Activated T-cell treated with anti-CD3 and anti-CD28 coated beads, Interleukin-2, amount 50 U/mL, for 24 hours (primary cell): ENCODE measurements around the gene PSTPIP1.

Source experiments
- DNase-seq: peaks from one replicate; pipeline ENCODE4 v3.0.0-alpha.2; 2020
- H3K27ac Mint-ChIP-seq: 2 replicates; pipeline ENCODE4 v1.8.0; 2020; ENCODE audit warnings: mild to moderate bottlenecking, mixed read lengths
- H3K27me3 Mint-ChIP-seq: 2 replicates; pipeline ENCODE4 v1.8.0; 2020; ENCODE audit warnings: mixed read lengths
- H3K36me3 Mint-ChIP-seq: 2 replicates; pipeline ENCODE4 v1.8.0; 2020; ENCODE audit warnings: low read depth, mixed read lengths
- H3K4me1 Mint-ChIP-seq: 2 replicates; pipeline ENCODE4 v1.8.0; 2020; ENCODE audit warnings: low read depth, mixed read lengths
- H3K4me3 Mint-ChIP-seq: 2 replicates; pipeline ENCODE4 v1.8.0; 2020; ENCODE audit warnings: mild to moderate bottlenecking, moderate library complexity, mixed read lengths
- H3K9me3 Mint-ChIP-seq: 2 replicates; pipeline ENCODE4 v1.8.0; 2020; ENCODE audit warnings: mixed read lengths

The PSTPIP1 gene

GRCh38 chr15:77001351-77001750 is 6.4 kb downstream of the PSTPIP1 start:
- H3K27me3 Mint-ChIP-seq = no peaks in the 10 kb centered on the region

GRCh38 chr15:77001966-77002365 is 7.0 kb downstream of the PSTPIP1 start:
- H3K4me1 Mint-ChIP-seq = peaks cover 97% of the 10 kb centered on the region
- no peaks in the 10 kb centered on the region for H3K27me3 Mint-ChIP-seq
- peaks cover 92% of the 10 kb centered on the region for H3K36me3 Mint-ChIP-seq
- peak overlapping the region; percentile 62 for H3K4me3 Mint-ChIP-seq
- no peak for DNase-seq
- H3K27ac Mint-ChIP-seq = peak overlapping the region; percentile 69
- peaks cover 5% of the 10 kb centered on the region for H3K9me3 Mint-ChIP-seq

More at GRCh38 chr15:77001351-77001750, 6.4 kb downstream of the PSTPIP1 start:
- H3K27ac Mint-ChIP-seq = peak overlapping the region; percentile 73
- no peak for DNase-seq
- peaks cover 91% of the 10 kb centered on the region for H3K36me3 Mint-ChIP-seq
- H3K4me1 Mint-ChIP-seq = peaks cover 92% of the 10 kb centered on the region
- H3K4me3 Mint-ChIP-seq = peak overlapping the region; percentile 19
- peaks cover 5% of the 10 kb centered on the region for H3K9me3 Mint-ChIP-seq

GRCh38 chr15:77002436-77002835 is 7.5 kb downstream of the PSTPIP1 start:
- no peak for DNase-seq
- Mint-ChIP-seq H3K9me3 (peaks cover 5% of the 10 kb centered on the region), H3K27me3 (no peaks in the 10 kb centered on the region), H3K27ac (peak overlapping the region; percentile 90), H3K36me3 (peaks cover 90% of the 10 kb centered on the region), H3K4me1 (peaks cover 95% of the 10 kb centered on the region), H3K4me3 (peak overlapping the region; percentile 62)

GRCh38 chr15:77002954-77003912 is 8.3 kb downstream of the PSTPIP1 start:
- Mint-ChIP-seq H3K27me3 (no peaks in the 10 kb centered on the region), H3K4me1 (peaks cover 91% of the 10 kb centered on the region), H3K36me3 (peaks cover 90% of the 10 kb centered on the region)

GRCh38 chr15:77004189-77004588 is 9.3 kb downstream of the PSTPIP1 start:
- Mint-ChIP-seq H3K36me3 (peaks cover 88% of the 10 kb centered on the region), H3K9me3 (peaks cover 5% of the 10 kb centered on the region), H3K27ac (peak overlapping the region; percentile 90), H3K4me1 (peaks cover 89% of the 10 kb centered on the region), H3K27me3 (no peaks in the 10 kb centered on the region), H3K4me3 (peak overlapping the region; percentile 62)
- DNase-seq = no peak

More at GRCh38 chr15:77002954-77003912, 8.3 kb downstream of the PSTPIP1 start:
- Mint-ChIP-seq H3K27ac (peak overlapping the region; percentile 90), H3K4me3 (peak overlapping the region; percentile 62), H3K9me3 (peaks cover 5% of the 10 kb centered on the region)
- DNase-seq = peak; percentile 80

GRCh38 chr15:77009176-77009575 is 14.2 kb downstream of the PSTPIP1 start:
- no peak for DNase-seq
- Mint-ChIP-seq H3K4me1 (peaks cover 87% of the 10 kb centered on the region), H3K4me3 (no peak overlapping the region), H3K9me3 (peaks cover 1% of the 10 kb centered on the region), H3K27ac (peak overlapping the region; percentile 90), H3K27me3 (no peaks in the 10 kb centered on the region), H3K36me3 (peaks cover 81% of the 10 kb centered on the region)

GRCh38 chr15:77009646-77010311 is 14.9 kb downstream of the PSTPIP1 start:
- Mint-ChIP-seq H3K4me1 (peaks cover 87% of the 10 kb centered on the region), H3K9me3 (no peaks in the 10 kb centered on the region), H3K27ac (peak overlapping the region; percentile 90), H3K27me3 (no peaks in the 10 kb centered on the region), H3K4me3 (no peak overlapping the region), H3K36me3 (peaks cover 75% of the 10 kb centered on the region)
- DNase-seq = no peak

GRCh38 chr15:77010312-77010686 is 15.4 kb downstream of the PSTPIP1 start:
- peak overlapping the region; percentile 90 for H3K27ac Mint-ChIP-seq
- H3K27me3 Mint-ChIP-seq = no peaks in the 10 kb centered on the region
- no peaks in the 10 kb centered on the region for H3K9me3 Mint-ChIP-seq
- no peak overlapping the region for H3K4me3 Mint-ChIP-seq
- H3K36me3 Mint-ChIP-seq = peaks cover 77% of the 10 kb centered on the region
- DNase-seq = no peak
- H3K4me1 Mint-ChIP-seq = peaks cover 88% of the 10 kb centered on the region

GRCh38 chr15:77010857-77011256 is 15.9 kb downstream of the PSTPIP1 start:
- H3K36me3 Mint-ChIP-seq = peaks cover 73% of the 10 kb centered on the region
- DNase-seq = no peak
- no peaks in the 10 kb centered on the region for H3K9me3 Mint-ChIP-seq
- no peak overlapping the region for H3K4me3 Mint-ChIP-seq
- H3K27me3 Mint-ChIP-seq = no peaks in the 10 kb centered on the region
- peaks cover 88% of the 10 kb centered on the region for H3K4me1 Mint-ChIP-seq
- H3K27ac Mint-ChIP-seq = peak overlapping the region; percentile 90

- Mint-ChIP-seq H3K9me3 (no peaks in the 10 kb centered on the region), H3K4me3 (peak overlapping the region; percentile 61)
These were observed 17.3 kb downstream of the PSTPIP1 start for GRCh38 chr15:77012117-77012712.

GRCh38 chr15:77012868-77013267 is 17.9 kb downstream of the PSTPIP1 start:
- peaks cover 92% of the 10 kb centered on the region for H3K4me1 Mint-ChIP-seq
- H3K4me3 Mint-ChIP-seq = peak overlapping the region; percentile 61
- DNase-seq = peak; percentile 62
- H3K27ac Mint-ChIP-seq = peak overlapping the region; percentile 95
- no peaks in the 10 kb centered on the region for H3K27me3 Mint-ChIP-seq
- H3K9me3 Mint-ChIP-seq = no peaks in the 10 kb centered on the region
- peaks cover 58% of the 10 kb centered on the region for H3K36me3 Mint-ChIP-seq

More at GRCh38 chr15:77012117-77012712, 17.3 kb downstream of the PSTPIP1 start:
- Mint-ChIP-seq H3K27ac (peak overlapping the region; percentile 95), H3K4me1 (peaks cover 88% of the 10 kb centered on the region), H3K36me3 (peaks cover 59% of the 10 kb centered on the region), H3K27me3 (no peaks in the 10 kb centered on the region)
- DNase-seq = no peak

- H3K4me1 Mint-ChIP-seq = peaks cover 96% of the 10 kb centered on the region
- H3K4me3 Mint-ChIP-seq = peak overlapping the region; percentile 61
- DNase-seq = peak; percentile 87
- H3K9me3 Mint-ChIP-seq = no peaks in the 10 kb centered on the region
- no peaks in the 10 kb centered on the region for H3K27me3 Mint-ChIP-seq
- peaks cover 58% of the 10 kb centered on the region for H3K36me3 Mint-ChIP-seq
- H3K27ac Mint-ChIP-seq = peak overlapping the region; percentile 95
These were observed 18.8 kb downstream of the PSTPIP1 start for GRCh38 chr15:77013776-77014131.

GRCh38 chr15:77014132-77015081 is 19.5 kb downstream of the PSTPIP1 start:
- no peak for DNase-seq
- Mint-ChIP-seq H3K4me1 (peaks cover 96% of the 10 kb centered on the region), H3K27me3 (no peaks in the 10 kb centered on the region), H3K9me3 (no peaks in the 10 kb centered on the region), H3K4me3 (peak overlapping the region; percentile 61), H3K27ac (peak overlapping the region; percentile 95), H3K36me3 (peaks cover 60% of the 10 kb centered on the region)
